Measurements from ENCODE around the gene C6orf141. TPM values are rescaled to one million over a fixed set of nuclear protein-coding genes. Genes with fewer than 3 reads are reported as not detected.

The C6orf141 gene
- total RNA-seq, 1 donor from 2014 or later = 1.0 TPM

- H3K4me3 Mint-ChIP-seq = no peak overlapping the region
- no peaks in the 10 kb centered on the region for H3K4me1 Mint-ChIP-seq
- no peak overlapping the region for H3K27ac Mint-ChIP-seq (ENCODE audit: unreplicated experiment)
- no peaks in the 10 kb centered on the region for H3K36me3 Mint-ChIP-seq (ENCODE audit: low read depth)
- H3K27me3 Mint-ChIP-seq (ENCODE audit: low read depth) = peaks cover 2% of the 10 kb centered on the region
- TF ChIP-seq CTCF (conservative IDR thresholded peaks at IDR 0.05) = no peak
- no peak for DNase-seq (ENCODE audit: low read depth, low spot score)
- peaks cover 2% of the 10 kb centered on the region for H3K9me3 Mint-ChIP-seq
These were observed 35.6 kb upstream of the C6orf141 start for GRCh38 chr6:49514571-49515484.

DNA sequence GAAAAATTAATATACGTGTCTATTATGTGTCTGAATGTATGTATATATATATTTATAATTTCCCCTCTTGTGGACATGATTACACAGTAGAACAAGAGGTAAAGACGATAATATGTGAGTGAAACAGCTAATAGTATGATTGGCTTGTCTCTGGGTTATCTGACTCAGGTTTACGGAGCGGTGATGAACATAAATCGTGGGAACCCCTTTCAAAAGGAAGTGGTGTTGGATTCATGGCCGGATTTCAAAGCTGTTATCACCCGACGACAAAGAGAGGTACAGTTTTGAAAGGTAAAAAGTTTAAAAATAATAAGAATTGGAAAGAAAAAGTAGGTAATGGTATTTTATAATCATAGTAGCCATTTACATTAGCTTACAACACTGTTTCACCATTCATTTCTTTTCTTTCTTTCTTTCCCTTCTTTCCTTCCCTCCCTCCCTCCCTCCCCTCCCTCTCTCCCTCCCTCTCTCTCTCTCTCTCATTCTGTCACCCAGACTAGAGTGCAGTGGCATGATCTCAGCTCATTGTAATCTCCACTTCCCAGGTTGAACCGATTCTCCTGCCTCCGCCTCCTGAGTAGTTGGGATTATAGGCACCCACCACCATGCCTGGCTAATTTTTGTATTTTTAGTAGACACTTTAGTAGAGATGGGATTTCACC is 34.9 kb upstream of the C6orf141 start:
- no peaks in the 10 kb centered on the region for H3K4me1 Mint-ChIP-seq
- no peak for TF ChIP-seq CTCF (conservative IDR thresholded peaks at IDR 0.05)
- no peak overlapping the region for H3K4me3 Mint-ChIP-seq
- peaks cover 2% of the 10 kb centered on the region for H3K27me3 Mint-ChIP-seq (ENCODE audit: low read depth)
- H3K27ac Mint-ChIP-seq (ENCODE audit: unreplicated experiment) = no peak overlapping the region
- DNase-seq (ENCODE audit: low read depth, low spot score) = no peak
- peaks cover 2% of the 10 kb centered on the region for H3K9me3 Mint-ChIP-seq
- no peaks in the 10 kb centered on the region for H3K36me3 Mint-ChIP-seq (ENCODE audit: low read depth)

DNA sequence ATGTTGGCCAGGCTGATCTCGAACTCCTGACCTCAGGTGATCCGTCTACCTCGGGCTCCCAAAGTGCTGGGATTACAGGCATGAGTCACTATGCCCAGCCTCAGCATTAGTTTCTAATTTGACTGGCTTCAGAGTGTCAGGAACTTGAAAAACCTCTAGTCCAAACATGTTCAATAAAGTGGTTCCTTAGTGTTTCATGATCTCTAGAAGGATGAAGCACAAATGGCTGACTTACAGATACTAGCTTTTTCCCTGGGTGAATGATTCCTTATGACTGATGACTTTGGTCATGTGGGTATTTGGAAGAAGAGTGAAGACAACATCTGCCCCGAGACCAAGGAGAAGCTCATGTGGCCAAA is 34.3 kb upstream of the C6orf141 start:
- H3K9me3 Mint-ChIP-seq = peaks cover 2% of the 10 kb centered on the region
- H3K36me3 Mint-ChIP-seq (ENCODE audit: low read depth) = no peaks in the 10 kb centered on the region
- no peak overlapping the region for H3K4me3 Mint-ChIP-seq
- H3K27me3 Mint-ChIP-seq (ENCODE audit: low read depth) = peaks cover 2% of the 10 kb centered on the region
- DNase-seq (ENCODE audit: low read depth, low spot score) = no peak
- no peak for TF ChIP-seq CTCF (conservative IDR thresholded peaks at IDR 0.05)
- no peaks in the 10 kb centered on the region for H3K4me1 Mint-ChIP-seq
- H3K27ac Mint-ChIP-seq (ENCODE audit: unreplicated experiment) = no peak overlapping the region

- H3K27me3 Mint-ChIP-seq (ENCODE audit: low read depth) = no peaks in the 10 kb centered on the region
- H3K9me3 Mint-ChIP-seq = peaks cover 2% of the 10 kb centered on the region
- no peaks in the 10 kb centered on the region for H3K36me3 Mint-ChIP-seq (ENCODE audit: low read depth)
- DNase-seq (ENCODE audit: low read depth, low spot score) = no peak
- no peaks in the 10 kb centered on the region for H3K4me1 Mint-ChIP-seq
- no peak overlapping the region for H3K4me3 Mint-ChIP-seq
- no peak overlapping the region for H3K27ac Mint-ChIP-seq (ENCODE audit: unreplicated experiment)
- no peak for TF ChIP-seq CTCF (conservative IDR thresholded peaks at IDR 0.05)
These were observed 32.5 kb upstream of the C6orf141 start for GRCh38 chr6:49517919-49518318.

DNA sequence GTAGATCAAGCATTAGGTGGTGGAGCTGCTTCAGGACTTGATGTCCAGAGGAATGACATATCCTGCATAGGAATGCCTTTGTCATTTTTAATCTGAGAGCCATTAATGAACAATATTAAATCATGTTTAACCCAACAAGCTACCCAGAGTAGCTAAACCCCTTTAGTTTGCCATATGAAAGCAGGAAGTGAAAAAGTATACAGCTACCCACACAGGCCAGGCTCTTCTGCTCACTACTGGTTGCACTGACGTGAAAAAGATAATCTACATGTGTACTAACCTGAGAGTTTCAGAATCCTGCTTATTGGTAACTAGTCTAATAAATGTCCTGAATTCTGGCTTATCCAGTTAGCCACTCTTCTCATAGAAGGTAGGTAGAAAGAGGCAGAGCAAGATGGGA is 30.8 kb upstream of the C6orf141 start:
- Mint-ChIP-seq H3K27ac (ENCODE audit: unreplicated experiment) (no peak overlapping the region), H3K9me3 (peaks cover 2% of the 10 kb centered on the region), H3K27me3 (ENCODE audit: low read depth) (no peaks in the 10 kb centered on the region), H3K36me3 (ENCODE audit: low read depth) (no peaks in the 10 kb centered on the region), H3K4me1 (no peaks in the 10 kb centered on the region), H3K4me3 (no peak overlapping the region)
- DNase-seq (ENCODE audit: low read depth, low spot score) = no peak
- TF ChIP-seq CTCF (conservative IDR thresholded peaks at IDR 0.05) = no peak
